Mesendoderm (in vitro differentiated cells): ENCODE data around the gene TBC1D8.

ENCODE experiments used
- DNase-seq: peaks from one replicate; pipeline ENCODE4 v3.0.0; 2013
- H2AK5ac ChIP-seq: 2 replicates; pipeline ENCODE4 v1.6.1; 2013; ENCODE audit warnings: low read length, inconsistent platforms
- H2BK120ac ChIP-seq: 2 replicates; pipeline ENCODE4 v1.6.1; 2013; ENCODE audit warnings: low read depth, mild to moderate bottlenecking, low read length, moderate library complexity, mixed read lengths
- H2BK15ac ChIP-seq: replicated peaks from 2 replicates; pipeline ENCODE4 v1.6.1; 2013; ENCODE audit warnings: low read depth, mild to moderate bottlenecking, moderate library complexity
- H2BK5ac ChIP-seq: 2 replicates; pipeline ENCODE4 v1.6.1; 2013; ENCODE audit warnings: low read length, inconsistent platforms
- H3K18ac ChIP-seq: 2 replicates; pipeline ENCODE4 v1.6.1; 2013; ENCODE audit warnings: mild to moderate bottlenecking, low read length, mixed read lengths
- H3K23ac ChIP-seq: one replicate; pipeline ENCODE4 v1.6.1; 2013; ENCODE audit warnings: low read length
- H3K27ac ChIP-seq: 2 replicates; pipeline ENCODE4 v1.5.1; 2013; ENCODE audit warnings: low read depth, mild to moderate bottlenecking, inconsistent platforms, low read length, moderate library complexity
- H3K27me3 ChIP-seq: 2 replicates; pipeline ENCODE4 v1.6.1; 2013; ENCODE audit warnings: low read length, control low read depth, mild to moderate bottlenecking, inconsistent platforms; ENCODE audit not compliant: insufficient read depth, poor library complexity
- H3K36me3 ChIP-seq: 2 replicates; pipeline ENCODE4 v1.6.1; 2013; ENCODE audit warnings: low read length, inconsistent platforms; ENCODE audit not compliant: control insufficient read depth, insufficient read depth
- H3K4ac ChIP-seq: one replicate; pipeline ENCODE4 v1.6.1; 2013; ENCODE audit warnings: low read depth, mild to moderate bottlenecking, low read length, moderate library complexity
- H3K4me1 ChIP-seq: 2 replicates; pipeline ENCODE4 v1.6.1; 2013; ENCODE audit warnings: low read depth, low read length, inconsistent platforms; ENCODE audit not compliant: control insufficient read depth
- H3K4me2 ChIP-seq: 2 replicates; pipeline ENCODE4 v1.6.1; 2013; ENCODE audit warnings: low read length
- H3K4me3 ChIP-seq: 2 replicates; pipeline ENCODE4 v1.5.1; 2013; ENCODE audit warnings: mild to moderate bottlenecking, low read length
- H3K56ac ChIP-seq: one replicate; pipeline ENCODE4 v1.6.1; 2013; ENCODE audit warnings: low read length
- H3K79me1 ChIP-seq: 2 replicates; pipeline ENCODE4 v1.6.1; 2013; ENCODE audit warnings: low read length, inconsistent platforms
- H3K79me2 ChIP-seq: 2 replicates; pipeline ENCODE4 v1.6.1; 2013; ENCODE audit warnings: mild to moderate bottlenecking, low read length; ENCODE audit not compliant: control insufficient read depth, insufficient read depth
- H3K9ac ChIP-seq: 2 replicates; pipeline ENCODE4 v1.6.1; 2013; ENCODE audit warnings: low read length, inconsistent platforms
- H4K5ac ChIP-seq: one replicate; pipeline ENCODE4 v1.6.1; 2013; ENCODE audit warnings: low read length
- H4K8ac ChIP-seq: one replicate; pipeline ENCODE4 v1.6.1; 2013; ENCODE audit warnings: low read depth, mild to moderate bottlenecking, control low read depth, low read length, moderate library complexity
- WGBS: extraction: QIAGEN DNeasy Blood & Tissue Kit; methylation state at CpG from one replicate; pipeline ENCODE4 v1.1.7; 2013; ENCODE audit warnings: low lambda C conversion rate, missing lambda C conversion rate; ENCODE audit not compliant: insufficient coverage; ENCODE audit errors: extremely low coverage; 5-methylcytosine and 5-hydroxymethylcytosine counted together

TBC1D8 gene

GRCh38 chr2:101116348-101116747, 34.8 kb downstream of the TBC1D8 start:
- no peak overlapping the region for H2AK5ac ChIP-seq
- no CpG with 5 or more reads among the region's 4 CpGs for WGBS
- no peak overlapping the region for H2BK15ac ChIP-seq
- H4K8ac ChIP-seq: no peak overlapping the region
- no peak overlapping the region for H2BK5ac ChIP-seq
- no peak overlapping the region for H3K4me3 ChIP-seq
- H3K79me1 ChIP-seq: peaks cover 3% of the 10 kb centered on the region
- no peak overlapping the region for H3K4me2 ChIP-seq
- no peak overlapping the region for H4K5ac ChIP-seq
- peaks cover 7% of the 10 kb centered on the region for H3K4me1 ChIP-seq
- no peak overlapping the region for H3K27ac ChIP-seq
- no peak overlapping the region for H3K4ac ChIP-seq
- peaks cover 2% of the 10 kb centered on the region for H3K79me2 ChIP-seq
- H3K18ac ChIP-seq: no peak overlapping the region
- H3K56ac ChIP-seq: no peak overlapping the region
- no peaks in the 10 kb centered on the region for H3K27me3 ChIP-seq
- H2BK120ac ChIP-seq: no peak overlapping the region
- no peak overlapping the region for H3K9ac ChIP-seq
- H3K36me3 ChIP-seq: no peaks in the 10 kb centered on the region
- H3K23ac ChIP-seq: no peak overlapping the region
- no peak for DNase-seq

- H3K56ac ChIP-seq: no peak overlapping the region
- no peak overlapping the region for H2BK15ac ChIP-seq
- no peak overlapping the region for H3K4ac ChIP-seq
- H2BK120ac ChIP-seq: no peak overlapping the region
- H2AK5ac ChIP-seq: no peak overlapping the region
- no peaks in the 10 kb centered on the region for H3K27me3 ChIP-seq
- H3K9ac ChIP-seq: no peak overlapping the region
- no peak overlapping the region for H3K23ac ChIP-seq
- no peak for DNase-seq
- no peak overlapping the region for H3K27ac ChIP-seq
- H3K4me2 ChIP-seq: no peak overlapping the region
- peaks cover 7% of the 10 kb centered on the region for H3K4me1 ChIP-seq
- H3K18ac ChIP-seq: no peak overlapping the region
- WGBS: no CpG with 5 or more reads among the region's 4 CpGs
- H4K5ac ChIP-seq: no peak overlapping the region
- peaks cover 1% of the 10 kb centered on the region for H3K79me2 ChIP-seq
- H3K79me1 ChIP-seq: peaks cover 3% of the 10 kb centered on the region
- H3K36me3 ChIP-seq: no peaks in the 10 kb centered on the region
- no peak overlapping the region for H3K4me3 ChIP-seq
- H4K8ac ChIP-seq: no peak overlapping the region
- H2BK5ac ChIP-seq: no peak overlapping the region
Measured at GRCh38 chr2:101115664-101116063, 35.5 kb downstream of the TBC1D8 start.

- no peak overlapping the region for H3K4ac ChIP-seq
- H3K4me2 ChIP-seq: no peak overlapping the region
- H3K9ac ChIP-seq: no peak overlapping the region
- H2BK15ac ChIP-seq: no peak overlapping the region
- no peak overlapping the region for H3K23ac ChIP-seq
- H3K79me1 ChIP-seq: peaks cover 3% of the 10 kb centered on the region
- no peak overlapping the region for H3K56ac ChIP-seq
- no peak overlapping the region for H3K18ac ChIP-seq
- H3K27ac ChIP-seq: no peak overlapping the region
- no peaks in the 10 kb centered on the region for H3K79me2 ChIP-seq
- H3K4me3 ChIP-seq: no peak overlapping the region
- no CpG with 5 or more reads among the region's 6 CpGs for WGBS
- no peak overlapping the region for H4K8ac ChIP-seq
- no peaks in the 10 kb centered on the region for H3K36me3 ChIP-seq
- DNase-seq: no peak
- no peak overlapping the region for H4K5ac ChIP-seq
- no peak overlapping the region for H2BK5ac ChIP-seq
- no peaks in the 10 kb centered on the region for H3K27me3 ChIP-seq
- peaks cover 7% of the 10 kb centered on the region for H3K4me1 ChIP-seq
- H2AK5ac ChIP-seq: no peak overlapping the region
- H2BK120ac ChIP-seq: no peak overlapping the region
Measured at GRCh38 chr2:101114815-101115214, 36.4 kb downstream of the TBC1D8 start.

- no peak overlapping the region for H3K4ac ChIP-seq
- no peak overlapping the region for H3K4me2 ChIP-seq
- H2BK120ac ChIP-seq: no peak overlapping the region
- H3K23ac ChIP-seq: no peak overlapping the region
- no peak overlapping the region for H3K56ac ChIP-seq
- no peak overlapping the region for H2BK5ac ChIP-seq
- no peak overlapping the region for H4K5ac ChIP-seq
- H3K4me1 ChIP-seq: peaks cover 7% of the 10 kb centered on the region
- no peak overlapping the region for H3K18ac ChIP-seq
- no peak overlapping the region for H2AK5ac ChIP-seq
- no peak overlapping the region for H4K8ac ChIP-seq
- no peaks in the 10 kb centered on the region for H3K27me3 ChIP-seq
- H2BK15ac ChIP-seq: no peak overlapping the region
- H3K36me3 ChIP-seq: no peaks in the 10 kb centered on the region
- H3K9ac ChIP-seq: no peak overlapping the region
- peaks cover 3% of the 10 kb centered on the region for H3K79me1 ChIP-seq
- H3K79me2 ChIP-seq: no peaks in the 10 kb centered on the region
- DNase-seq: no peak
- H3K27ac ChIP-seq: no peak overlapping the region
- no peak overlapping the region for H3K4me3 ChIP-seq
- no CpG with 5 or more reads among the region's 5 CpGs for WGBS
Measured at GRCh38 chr2:101114268-101114783, 36.9 kb downstream of the TBC1D8 start.

GRCh38 chr2:101113441-101114267, 37.5 kb downstream of the TBC1D8 start:
- Histone ChIP-seq H2BK120ac (no peak overlapping the region), H3K79me1 (peaks cover 5% of the 10 kb centered on the region), H3K4me2 (peak overlapping the region; percentile 53), H3K56ac (peak overlapping the region; percentile 79), H4K5ac (no peak overlapping the region), H3K4me1 (peaks cover 7% of the 10 kb centered on the region), H3K36me3 (no peaks in the 10 kb centered on the region), H3K79me2 (no peaks in the 10 kb centered on the region), H4K8ac (no peak overlapping the region), H3K23ac (no peak overlapping the region), H2BK5ac (peak overlapping the region; percentile 76), H3K18ac (no peak overlapping the region), H3K9ac (peak overlapping the region; percentile 36), H3K4ac (no peak overlapping the region), H2AK5ac (no peak overlapping the region), H3K4me3 (no peak overlapping the region), H3K27ac (peak overlapping the region; percentile 45), H3K27me3 (no peaks in the 10 kb centered on the region), H2BK15ac (no peak overlapping the region)
- WGBS: no CpG with 5 or more reads among the region's 10 CpGs
- DNase-seq: peak; percentile 76
